WTC11 (cell line): ENCODE measurements around the gene ADAT1. TPM values are rescaled to one million over a fixed set of nuclear protein-coding genes. Genes with fewer than 3 reads are reported as not detected.

Source experiments
- ATAC-seq: fragments of 200-7000 bp; cut with Tn5 transposase; 2 replicates; pipeline ENCODE4 v1.10.0; 2021; ENCODE audit warnings: mild to moderate bottlenecking, moderate library complexity
- CTCF ChIA-PET: fragments of 300-600 bp; sonication (Branson Sonifier 250); formaldehyde crosslinking; loops from one replicate; lab custom pipeline; 2021; ENCODE audit warnings: antibody characterized with exemption; lab: Charles Lee
- POLR2A ChIA-PET: fragments of 350-600 bp; sonication (Branson Sonifier 250); formaldehyde crosslinking; loops from one replicate; lab custom pipeline; 2021; ENCODE audit warnings: antibody characterized with exemption; lab: Charles Lee
- DNase-seq: peaks from one replicate; pipeline ENCODE4 v3.0.0; 2021; ENCODE audit warnings: low spot score
- H3K27ac Mint-ChIP-seq: 2 replicates; pipeline ENCODE4 v1.8.0; 2021; ENCODE audit warnings: mixed read lengths
- H3K27me3 Mint-ChIP-seq: 2 replicates; pipeline ENCODE4 v1.8.0; 2021; ENCODE audit warnings: low read depth, mild to moderate bottlenecking, moderate library complexity, mixed read lengths
- H3K36me3 Mint-ChIP-seq: 2 replicates; pipeline ENCODE4 v1.8.0; 2021; ENCODE audit warnings: mixed read lengths
- H3K4me1 Mint-ChIP-seq: 2 replicates; pipeline ENCODE4 v1.8.0; 2022; ENCODE audit warnings: mixed read lengths
- H3K4me3 Mint-ChIP-seq: 2 replicates; pipeline ENCODE4 v1.8.0; 2021; ENCODE audit warnings: mild to moderate bottlenecking, moderate library complexity, mixed read lengths
- H3K9me3 Mint-ChIP-seq: 2 replicates; pipeline ENCODE4 v1.8.0; 2021; ENCODE audit warnings: mixed read lengths
- AR ChIP-seq: fragments of 250-450 bp; sonication (Bioruptor Pico); IDR thresholded peaks from 2 replicates; pipeline ENCODE4 v1.9.0; 2021; ENCODE audit warnings: mild to moderate bottlenecking
- ARID4B ChIP-seq: sonication (generic); formaldehyde crosslinking; IDR thresholded peaks from 2 replicates; pipeline ENCODE4 v1.8.0; 2023; ENCODE audit warnings: missing genetic modification reagents, mild to moderate bottlenecking, borderline replicate concordance
- ATF6 ChIP-seq: sonication (generic); formaldehyde crosslinking; IDR thresholded peaks from 2 replicates; pipeline ENCODE4 v1.8.1; 2023; ENCODE audit warnings: mild to moderate bottlenecking, missing genetic modification reagents
- CBFB ChIP-seq: sonication (generic); formaldehyde crosslinking; IDR thresholded peaks from 2 replicates; pipeline ENCODE4 v1.8.1; 2022; ENCODE audit warnings: mild to moderate bottlenecking, low read depth, missing genetic modification reagents
- CTCF ChIP-seq: fragments of 200-600 bp; IDR thresholded peaks from 2 replicates; pipeline ENCODE4 v1.8.0; 2022; ENCODE audit warnings: antibody characterized with exemption
- ELF4 ChIP-seq: sonication (generic); formaldehyde crosslinking; IDR thresholded peaks from 2 replicates; pipeline ENCODE4 v1.8.1; 2022; ENCODE audit warnings: low read depth, mild to moderate bottlenecking, moderate library complexity, missing genetic modification reagents
- HMGA2 ChIP-seq: fragments of 250-450 bp; sonication (Bioruptor Pico); IDR thresholded peaks from 2 replicates; pipeline ENCODE4 v1.4.0; 2021; ENCODE audit warnings: mild to moderate bottlenecking, moderate library complexity
- MAX ChIP-seq: sonication (generic); formaldehyde crosslinking; IDR thresholded peaks from 2 replicates; pipeline ENCODE4 v1.8.0; 2022; ENCODE audit warnings: mild to moderate bottlenecking, missing genetic modification reagents
- NFATC4 ChIP-seq: fragments of 250-450 bp; sonication (Bioruptor Pico); IDR thresholded peaks from 2 replicates; pipeline ENCODE4 v1.9.0; 2021; ENCODE audit warnings: mild to moderate bottlenecking
- NFYB ChIP-seq: sonication (generic); formaldehyde crosslinking; conservative IDR thresholded peaks from 2 replicates; pipeline ENCODE4 v1.8.0; 2022; ENCODE audit warnings: low read depth, missing genetic modification reagents
- NR2C2 ChIP-seq: sonication (generic); formaldehyde crosslinking; IDR thresholded peaks from 2 replicates; pipeline ENCODE4 v1.8.0; 2022; ENCODE audit warnings: mild to moderate bottlenecking, missing genetic modification reagents
- RORB ChIP-seq: fragments of 250-450 bp; sonication (Bioruptor Pico); IDR thresholded peaks from 2 replicates; pipeline ENCODE4 v1.9.0; 2021; ENCODE audit warnings: mild to moderate bottlenecking
- SMAD4 ChIP-seq: sonication (generic); formaldehyde crosslinking; IDR thresholded peaks from 2 replicates; pipeline ENCODE4 v1.8.0; 2022; ENCODE audit warnings: mild to moderate bottlenecking, missing genetic modification reagents
- SP1 ChIP-seq: sonication (generic); formaldehyde crosslinking; conservative IDR thresholded peaks from 2 replicates; pipeline ENCODE4 v1.8.1; 2022; ENCODE audit warnings: missing genetic modification reagents
- TEAD1 ChIP-seq: sonication (generic); formaldehyde crosslinking; IDR thresholded peaks from 2 replicates; pipeline ENCODE4 v1.8.0; 2022; ENCODE audit warnings: mild to moderate bottlenecking, missing genetic modification reagents
- TEAD4 ChIP-seq: sonication (generic); formaldehyde crosslinking; IDR thresholded peaks from 2 replicates; pipeline ENCODE4 v1.8.0; 2022; ENCODE audit warnings: mild to moderate bottlenecking, missing genetic modification reagents
- USF1 ChIP-seq: sonication (generic); formaldehyde crosslinking; IDR thresholded peaks from 2 replicates; pipeline ENCODE4 v1.8.0; 2022; ENCODE audit warnings: mild to moderate bottlenecking, missing genetic modification reagents
- ZNF219 ChIP-seq: sonication (generic); formaldehyde crosslinking; IDR thresholded peaks from 2 replicates; pipeline ENCODE4 v1.8.0; 2023; ENCODE audit warnings: missing genetic modification reagents, mild to moderate bottlenecking, borderline replicate concordance
- total RNA-seq: library from RNA; stranded (reverse); gene quantifications from 3 replicates; pipeline ENCODE4 v1.2.3, GENCODE V29; 2021

The ADAT1 gene
- total RNA-seq, 1 experiment from 2014 or later, result 46.0 TPM

GRCh38 chr16:75588716-75589115 is 34.4 kb downstream of the ADAT1 start:
- Mint-ChIP-seq H3K4me3 (no peak overlapping the region), H3K27ac (peak overlapping the region; percentile 82), H3K36me3 (no peaks in the 10 kb centered on the region), H3K9me3 (no peaks in the 10 kb centered on the region), H3K27me3 (no peaks in the 10 kb centered on the region), H3K4me1 (peaks cover 34% of the 10 kb centered on the region)
- ATAC-seq (no peak), DNase-seq (no peak)
- POLR2A ChIA-PET, result no interaction called here
- no peak for TF ChIP-seq NFATC4
- CTCF ChIA-PET, result interaction anchor here (1.0 kb wide), 1 partner anchor 38 kb away, joined by 4 read pairs; no protein-coding TSS in a partner anchor

GRCh38 chr16:75584108-75584507 is 39.0 kb downstream of the ADAT1 start:
- H3K9me3 Mint-ChIP-seq, result no peaks in the 10 kb centered on the region
- no peak for DNase-seq
- H3K4me1 Mint-ChIP-seq, result peaks cover 4% of the 10 kb centered on the region
- peaks cover 4% of the 10 kb centered on the region; the same call in 1 of the 2 replicates for H3K36me3 Mint-ChIP-seq
- no peaks in the 10 kb centered on the region for H3K27me3 Mint-ChIP-seq
- H3K4me3 Mint-ChIP-seq, result no peak overlapping the region
- no peak overlapping the region for H3K27ac Mint-ChIP-seq
- ChIA-PET POLR2A (interaction anchor here (0.5 kb wide), 1 partner anchor 67 kb away, joined by 4 read pairs; no protein-coding TSS in a partner anchor), CTCF (no interaction called here)
- no peak for ATAC-seq
- TF ChIP-seq TEAD1 (CRISPR knock-in tag) (no peak), CBFB (no peak), HMGA2 (CRISPR knock-in tag) (no peak), ATF6 (no peak), RORB (CRISPR knock-in tag) (no peak)

GRCh38 chr16:75579281-75579834 is 43.7 kb downstream of the ADAT1 start:
- Mint-ChIP-seq H3K9me3 (no peaks in the 10 kb centered on the region), H3K27me3 (no peaks in the 10 kb centered on the region), H3K4me1 (peaks cover 16% of the 10 kb centered on the region), H3K27ac (peak overlapping the region; percentile 45; the same call in 1 of the 2 replicates), H3K36me3 (peaks cover 34% of the 10 kb centered on the region)
- POLR2A ChIA-PET, result interaction anchor here (0.6 kb wide), 1 partner anchor 19 kb away, joined by 5 read pairs; no protein-coding TSS in a partner anchor
- ATAC-seq, result no peak
- TF ChIP-seq CTCF, result no peak
- no peak for TF ChIP-seq TEAD4 (CRISPR knock-in tag)
- TF ChIP-seq MAX, result no peak
- TF ChIP-seq ARID4B (CRISPR knock-in tag), result no peak
- no peak for TF ChIP-seq NFYB (CRISPR knock-in tag)
- no peak for TF ChIP-seq AR (CRISPR knock-in tag)
- no peak for TF ChIP-seq SMAD4 (CRISPR knock-in tag)
- no peak for TF ChIP-seq SP1 (CRISPR knock-in tag)
- TF ChIP-seq ZNF219 (CRISPR knock-in tag), result no peak
- no peak for TF ChIP-seq USF1 (CRISPR knock-in tag)
- no peak for TF ChIP-seq ELF4
- no peak for TF ChIP-seq NR2C2 (CRISPR knock-in tag)
- TF ChIP-seq, all 79 proteins: peak for 0
- no peak overlapping the region for H3K4me3 Mint-ChIP-seq
- DNase-seq, result no peak
- CTCF ChIA-PET, result interaction anchor here (0.5 kb wide), 1 partner anchor 62 kb away, joined by 3 read pairs; no protein-coding TSS in a partner anchor
